Fibroblast of lung (primary cell): ENCODE measurements around the gene AFAP1L1. TPM values are rescaled to one million over a fixed set of nuclear protein-coding genes. Genes with fewer than 3 reads are reported as not detected.

Experiments used
- DNase-seq, 2 donors: peaks; one replicate each; pipeline versions ENCODE4 v3.0.0 to v3.0.0-alpha.2; 2010; ENCODE audit warnings: low read depth in 2 of 2
- H2AFZ ChIP-seq: 2 replicates; pipeline ENCODE4 v1.5.1; 2012; ENCODE audit warnings: low read length, control low read depth, inconsistent platforms
- H3K27ac ChIP-seq: 2 replicates; pipeline ENCODE4 v1.5.1; 2011; ENCODE audit warnings: low read length, control low read depth; ENCODE audit not compliant: insufficient read depth
- H3K27me3 ChIP-seq: 2 replicates; pipeline ENCODE4 v1.5.1; 2011; ENCODE audit warnings: mild to moderate bottlenecking, low read length; ENCODE audit not compliant: control insufficient read depth, insufficient read depth
- H3K36me3 ChIP-seq: 2 replicates; pipeline ENCODE4 v1.5.1; 2011; ENCODE audit warnings: low read length; ENCODE audit not compliant: control insufficient read depth, insufficient read depth
- H3K4me1 ChIP-seq: 2 replicates; pipeline ENCODE4 v1.5.1; 2011; ENCODE audit warnings: low read length; ENCODE audit not compliant: control insufficient read depth, insufficient read depth; ENCODE audit errors: extremely low read depth
- H3K4me2 ChIP-seq: 2 replicates; pipeline ENCODE4 v1.5.1; 2011; ENCODE audit warnings: low read length, control low read depth; ENCODE audit not compliant: insufficient read depth; ENCODE audit errors: extremely low read depth
- H3K4me3 ChIP-seq, 4 experiments: fragments of 200-600 bp in 1 of 4; sonication (generic) in 1 of 4; replicated peaks in 1 of 4; 2 replicates each; pipeline ENCODE4 v1.5.1; 2011 to 2016; ENCODE audit warnings: low read length in 4 of 4, low read depth in 3 of 4, mild to moderate bottlenecking in 3 of 4, control low read depth in 2 of 4, inconsistent platforms in 1 of 4, mixed read lengths in 1 of 4; ENCODE audit not compliant: insufficient read depth in 1 of 4; ENCODE audit errors: control extremely low read depth in 1 of 4
- H3K79me2 ChIP-seq: 2 replicates; pipeline ENCODE4 v1.5.1; 2012; ENCODE audit warnings: mild to moderate bottlenecking, low read length, inconsistent platforms; ENCODE audit not compliant: control insufficient read depth, insufficient read depth
- H3K9ac ChIP-seq: 2 replicates; pipeline ENCODE4 v1.5.1; 2011; ENCODE audit warnings: mild to moderate bottlenecking, low read length, control low read depth; ENCODE audit not compliant: insufficient read depth
- H3K9me3 ChIP-seq: 2 replicates; pipeline ENCODE4 v1.5.1; 2012; ENCODE audit warnings: low read depth, low read length; ENCODE audit not compliant: control insufficient read depth, insufficient read depth
- H4K20me1 ChIP-seq: 2 replicates; pipeline ENCODE4 v1.5.1; 2011; ENCODE audit warnings: low read length; ENCODE audit not compliant: control insufficient read depth, insufficient read depth; ENCODE audit errors: extremely low read depth
- EZH2 ChIP-seq: IDR thresholded peaks from 2 replicates; pipeline ENCODE4 v1.5.1; 2012; ENCODE audit warnings: low read length, control low read depth, mild to moderate bottlenecking; ENCODE audit errors: missing control alignments
- polyA plus RNA-seq, 2 donors: library from polyadenylated mRNA; depleted of rRNA in 1 of 2; stranded (reverse) in 1 of 2; unstranded in 1 of 2; fragments of >200 nt; gene quantifications; 2 replicates each; pipeline ENCODE4 v1.2.1, GENCODE V29; 2011 to 2012; ENCODE audit warnings: missing spikeins in 1 of 2
- total RNA-seq: library from RNA; depleted of rRNA; stranded (reverse); fragments of >200 nt; gene quantifications from 2 replicates; pipeline ENCODE4 v1.2.1, GENCODE V29; 2014
- TF ChIP-seq, protein P1 (sequence below), 2 donors: IDR thresholded peaks in 1 of 2; conservative IDR thresholded peaks in 1 of 2; 1 replicate in 1 of 2; 2 replicates in 1 of 2; pipeline ENCODE4 v1.5.1; 2011 to 2012; ENCODE audit warnings: low read length in 2 of 2, control low read depth in 1 of 2, inconsistent platforms in 1 of 2, low read depth in 1 of 2, mild to moderate bottlenecking in 1 of 2

Gene AFAP1L1
- total and polyA plus RNA-seq, 2 donors (not counting 1 experiment from before 2014, with no cell fraction given) = 3.0 to 7.1 TPM

DNA sequence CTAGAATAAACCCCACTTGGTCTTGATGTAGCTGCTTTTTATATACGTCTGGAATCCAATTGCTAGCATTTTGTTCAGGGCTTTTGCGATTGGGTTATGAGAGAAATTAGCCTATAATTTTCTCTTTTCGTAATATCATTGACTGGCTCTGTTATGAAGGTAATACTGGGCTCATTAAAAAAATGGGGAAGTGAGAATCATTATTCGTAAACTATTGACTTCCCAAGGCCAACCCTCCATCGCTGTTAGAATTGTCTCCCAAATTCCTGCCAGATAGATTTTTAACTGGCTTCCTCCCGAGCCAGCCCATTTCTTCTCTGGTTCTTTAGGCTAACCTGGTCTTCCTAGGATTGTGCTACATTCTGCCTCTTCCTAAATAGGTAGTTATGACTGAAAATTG lies 37.7 kb downstream of the AFAP1L1 start:
- Histone ChIP-seq H3K4me2 (no peak overlapping the region), H3K27me3 (no peaks in the 10 kb centered on the region), H3K79me2 (no peaks in the 10 kb centered on the region), H3K9ac (no peak overlapping the region), H3K36me3 (no peaks in the 10 kb centered on the region), H4K20me1 (no peaks in the 10 kb centered on the region), H3K9me3 (no peaks in the 10 kb centered on the region), H2AFZ (no peak overlapping the region), H3K4me1 (no peaks in the 10 kb centered on the region), H3K27ac (no peak overlapping the region), H3K4me3 (no peak overlapping the region)
- no peak for DNase-seq
- TF ChIP-seq EZH2 = no peak
- TF ChIP-seq, protein P1, sequence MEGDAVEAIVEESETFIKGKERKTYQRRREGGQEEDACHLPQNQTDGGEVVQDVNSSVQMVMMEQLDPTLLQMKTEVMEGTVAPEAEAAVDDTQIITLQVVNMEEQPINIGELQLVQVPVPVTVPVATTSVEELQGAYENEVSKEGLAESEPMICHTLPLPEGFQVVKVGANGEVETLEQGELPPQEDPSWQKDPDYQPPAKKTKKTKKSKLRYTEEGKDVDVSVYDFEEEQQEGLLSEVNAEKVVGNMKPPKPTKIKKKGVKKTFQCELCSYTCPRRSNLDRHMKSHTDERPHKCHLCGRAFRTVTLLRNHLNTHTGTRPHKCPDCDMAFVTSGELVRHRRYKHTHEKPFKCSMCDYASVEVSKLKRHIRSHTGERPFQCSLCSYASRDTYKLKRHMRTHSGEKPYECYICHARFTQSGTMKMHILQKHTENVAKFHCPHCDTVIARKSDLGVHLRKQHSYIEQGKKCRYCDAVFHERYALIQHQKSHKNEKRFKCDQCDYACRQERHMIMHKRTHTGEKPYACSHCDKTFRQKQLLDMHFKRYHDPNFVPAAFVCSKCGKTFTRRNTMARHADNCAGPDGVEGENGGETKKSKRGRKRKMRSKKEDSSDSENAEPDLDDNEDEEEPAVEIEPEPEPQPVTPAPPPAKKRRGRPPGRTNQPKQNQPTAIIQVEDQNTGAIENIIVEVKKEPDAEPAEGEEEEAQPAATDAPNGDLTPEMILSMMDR (conservative IDR thresholded peaks at IDR 0.05 in 1 of 2, IDR thresholded peaks at IDR 0.05 in 1 of 2; ENCODE audit: low read depth in 1 of 2, low read length in 2 of 2) = no peak

DNA sequence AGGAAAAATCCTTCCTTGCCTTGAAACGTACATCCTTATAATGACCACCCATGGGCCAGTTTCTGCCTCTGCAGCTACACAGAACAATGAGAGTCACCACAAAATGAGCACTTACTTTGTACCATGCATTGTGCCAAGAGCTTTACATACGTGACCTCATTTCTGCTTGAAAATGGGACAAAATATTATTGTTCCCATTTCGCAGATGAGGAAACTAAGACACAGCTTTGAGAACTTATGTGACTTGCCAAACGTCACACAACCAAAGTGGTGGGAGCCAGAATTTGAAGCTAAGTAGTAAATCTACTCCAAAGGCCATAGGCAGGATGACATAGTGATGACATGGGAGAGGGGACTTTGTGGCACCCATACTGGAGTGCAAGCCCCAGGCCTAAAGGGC lies 38.8 kb downstream of the AFAP1L1 start:
- TF ChIP-seq, protein P1 (conservative IDR thresholded peaks at IDR 0.05 in 1 of 2, IDR thresholded peaks at IDR 0.05 in 1 of 2; ENCODE audit: low read depth in 1 of 2, low read length in 2 of 2) = no peak
- TF ChIP-seq EZH2 = no peak
- Histone ChIP-seq H3K27ac (no peak overlapping the region), H2AFZ (no peak overlapping the region), H3K4me2 (no peak overlapping the region), H3K9me3 (no peaks in the 10 kb centered on the region), H3K36me3 (no peaks in the 10 kb centered on the region), H3K4me3 (no peak overlapping the region), H3K9ac (no peak overlapping the region), H3K4me1 (no peaks in the 10 kb centered on the region), H3K79me2 (no peaks in the 10 kb centered on the region), H3K27me3 (no peaks in the 10 kb centered on the region), H4K20me1 (no peaks in the 10 kb centered on the region)
- no peak for DNase-seq

DNA sequence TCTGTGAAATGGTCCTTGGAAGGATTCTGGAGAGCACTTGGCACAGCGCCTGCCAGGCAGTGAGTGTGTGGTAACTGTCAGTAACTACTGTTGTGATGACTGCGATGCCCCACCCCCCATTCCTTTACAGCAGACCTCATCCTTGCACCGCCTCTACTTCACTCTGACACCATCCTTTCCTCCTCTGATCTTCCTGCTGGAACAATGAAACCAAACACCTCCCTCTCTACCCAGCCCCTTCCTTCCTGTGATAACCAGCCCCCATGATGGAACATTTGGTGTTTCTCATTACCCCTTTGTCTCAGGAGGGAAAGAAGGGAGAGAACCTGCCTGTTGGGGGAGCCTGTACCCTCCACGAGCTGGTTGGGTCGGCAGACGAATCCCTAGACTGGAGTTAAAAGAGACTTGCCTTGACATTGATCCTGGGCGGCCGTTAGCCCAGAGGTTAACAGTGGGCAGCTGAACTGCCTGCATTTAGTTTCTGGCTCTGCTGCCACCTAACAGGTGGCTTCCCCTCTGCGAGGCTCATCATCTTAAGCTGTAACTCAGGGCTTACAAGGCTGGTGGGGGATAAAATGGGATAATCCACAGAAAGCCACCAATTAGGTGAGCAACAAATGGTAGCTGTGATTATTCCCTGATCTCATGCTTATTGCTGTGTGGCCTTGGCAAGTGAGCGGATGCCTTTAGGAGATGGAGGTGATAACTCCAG lies 39.4 kb downstream of the AFAP1L1 start:
- no peaks in the 10 kb centered on the region for H3K27me3 ChIP-seq
- no peaks in the 10 kb centered on the region for H3K79me2 ChIP-seq
- no peaks in the 10 kb centered on the region for H3K9me3 ChIP-seq
- H4K20me1 ChIP-seq = no peaks in the 10 kb centered on the region
- no peak for TF ChIP-seq EZH2
- TF ChIP-seq, protein P1 (conservative IDR thresholded peaks at IDR 0.05 in 1 of 2, IDR thresholded peaks at IDR 0.05 in 1 of 2; ENCODE audit: low read depth in 1 of 2, low read length in 2 of 2) = no peak
- no peak overlapping the region for H3K4me2 ChIP-seq
- no peak overlapping the region for H3K4me3 ChIP-seq
- H2AFZ ChIP-seq = no peak overlapping the region
- no peaks in the 10 kb centered on the region for H3K4me1 ChIP-seq
- no peak overlapping the region for H3K9ac ChIP-seq
- H3K36me3 ChIP-seq = no peaks in the 10 kb centered on the region
- peak; percentile 67 to 77 for DNase-seq
- no peak overlapping the region for H3K27ac ChIP-seq
